ENCODE data around the gene SPAM1.

GRCh38 chr7:123945938-123946337 is 20.9 kb downstream of the SPAM1 start:
- TF ChIP-seq CTCF (IDR thresholded peaks at IDR 0.05 in 4 of 5, conservative IDR thresholded peaks at IDR 0.05 in 1 of 5) = no peak
- TF ChIP-seq POLR2A (IDR thresholded peaks at IDR 0.05) = no peak
